Measurements from ENCODE around the gene OBSL1. TPM values are rescaled to one million over a fixed set of nuclear protein-coding genes. Genes with fewer than 3 reads are reported as not detected.

OBSL1 gene
- total and polyA plus RNA-seq, 4 donors = 34.0 to 75.2 (median 64.0) TPM

DNA sequence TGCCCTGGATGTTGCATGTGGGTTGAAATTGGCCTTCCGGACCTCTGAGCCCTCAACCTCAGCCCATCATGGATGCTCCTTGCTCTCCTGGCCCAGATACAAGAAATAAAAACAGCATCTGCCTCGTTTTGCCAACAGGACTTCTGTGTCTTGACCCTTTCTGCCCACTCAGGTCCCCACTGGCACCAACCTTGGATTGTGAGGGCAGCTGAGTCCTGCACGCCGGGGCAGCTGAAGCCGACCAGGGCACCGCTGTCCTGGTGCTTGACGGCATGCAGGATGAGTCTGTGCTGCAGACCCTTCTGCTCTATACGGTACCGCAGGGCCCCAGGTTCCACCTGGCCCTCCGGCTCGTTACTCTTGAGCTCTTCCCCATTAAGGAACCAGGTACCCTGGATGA, 4.7 kb downstream of the OBSL1 start:
- no peak for DNase-seq

DNA sequence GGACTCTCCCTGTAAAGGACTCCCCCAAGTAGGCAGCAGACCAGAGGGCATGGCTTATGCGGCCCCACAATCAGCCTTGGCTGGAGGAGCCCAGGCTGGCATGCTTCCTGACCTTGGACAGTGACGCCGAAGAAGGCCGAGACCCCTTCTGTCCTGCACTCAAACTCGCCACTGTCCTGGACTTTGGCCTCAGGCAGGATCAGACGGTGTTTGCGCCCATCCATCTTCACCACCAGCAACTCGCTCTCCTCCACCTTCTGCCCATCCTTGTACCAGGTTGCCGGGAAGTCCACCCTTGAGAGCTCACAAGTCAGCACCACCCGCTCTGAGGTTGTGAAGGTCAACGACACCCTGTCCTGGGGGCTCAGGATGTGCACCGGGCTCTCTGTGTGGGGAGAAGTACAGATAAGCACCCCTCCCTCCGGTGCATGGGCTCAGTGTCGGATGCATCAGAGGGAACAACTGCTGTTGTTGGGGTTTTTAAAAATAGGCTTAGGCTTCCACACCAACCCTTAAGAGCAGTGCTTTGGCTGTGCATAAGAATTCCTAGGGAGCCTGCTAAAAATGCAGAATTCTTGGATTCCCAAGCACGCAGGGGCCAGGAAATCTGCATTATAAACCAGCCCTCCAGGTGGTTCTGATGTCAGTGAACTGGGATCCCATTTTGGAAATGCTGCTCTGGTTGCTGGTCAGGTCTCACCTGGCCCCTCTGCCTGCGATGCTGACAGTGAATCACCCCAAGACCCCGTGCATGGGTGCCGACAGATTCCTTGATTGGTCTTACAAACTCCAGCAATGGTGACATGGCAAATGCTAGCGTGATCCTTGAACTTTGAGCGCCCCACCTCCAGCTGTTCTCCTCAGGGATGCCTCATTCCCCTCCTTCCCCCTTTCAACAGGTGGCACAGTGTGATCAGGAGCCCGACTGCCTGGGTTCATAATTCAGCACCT, 5.9 kb downstream of the OBSL1 start:
- H3K27ac ChIP-seq (ENCODE audit: low read depth in 1 of 2, low read length in 1 of 2) = no peak overlapping the region
- 89 to 93% methylated on average over 21 of the region's 21 CpGs for WGBS, 2 donors
- TF ChIP-seq, protein P1, sequence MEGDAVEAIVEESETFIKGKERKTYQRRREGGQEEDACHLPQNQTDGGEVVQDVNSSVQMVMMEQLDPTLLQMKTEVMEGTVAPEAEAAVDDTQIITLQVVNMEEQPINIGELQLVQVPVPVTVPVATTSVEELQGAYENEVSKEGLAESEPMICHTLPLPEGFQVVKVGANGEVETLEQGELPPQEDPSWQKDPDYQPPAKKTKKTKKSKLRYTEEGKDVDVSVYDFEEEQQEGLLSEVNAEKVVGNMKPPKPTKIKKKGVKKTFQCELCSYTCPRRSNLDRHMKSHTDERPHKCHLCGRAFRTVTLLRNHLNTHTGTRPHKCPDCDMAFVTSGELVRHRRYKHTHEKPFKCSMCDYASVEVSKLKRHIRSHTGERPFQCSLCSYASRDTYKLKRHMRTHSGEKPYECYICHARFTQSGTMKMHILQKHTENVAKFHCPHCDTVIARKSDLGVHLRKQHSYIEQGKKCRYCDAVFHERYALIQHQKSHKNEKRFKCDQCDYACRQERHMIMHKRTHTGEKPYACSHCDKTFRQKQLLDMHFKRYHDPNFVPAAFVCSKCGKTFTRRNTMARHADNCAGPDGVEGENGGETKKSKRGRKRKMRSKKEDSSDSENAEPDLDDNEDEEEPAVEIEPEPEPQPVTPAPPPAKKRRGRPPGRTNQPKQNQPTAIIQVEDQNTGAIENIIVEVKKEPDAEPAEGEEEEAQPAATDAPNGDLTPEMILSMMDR (IDR thresholded peaks at IDR 0.05; ENCODE audit: control extremely low read depth, extremely low read depth) = no peak
- H3K4me3 ChIP-seq = no peak overlapping the region
- H3K9ac ChIP-seq (ENCODE audit: insufficient read depth in 1 of 2, low read length in 2 of 2) = no peak overlapping the region
- no peaks in the 10 kb centered on the region for H3K9me3 ChIP-seq (ENCODE audit: control insufficient read depth in 4 of 4, insufficient read depth in 3 of 4, low read length in 3 of 4)
- ATAC-seq (ENCODE audit: insufficient read depth, low FRiP score) (no peak), DNase-seq (no peak)
- H3K27me3 ChIP-seq (ENCODE audit: control insufficient read depth in 3 of 3, insufficient read depth in 3 of 3, low read length in 2 of 3) = no peaks in the 10 kb centered on the region
- H3K4me1 ChIP-seq (ENCODE audit: control insufficient read depth in 5 of 5, insufficient read depth in 5 of 5, low read length in 5 of 5) = peaks cover 0 to 26% (median 9%) of the 10 kb centered on the region in 5 donors
- peaks cover 0 to 50% (median 28%) of the 10 kb centered on the region in 4 donors for H3K36me3 ChIP-seq (ENCODE audit: control insufficient read depth in 4 of 4, insufficient read depth in 4 of 4, low read length in 4 of 4)

More for the DNA sequence above, 4.7 kb downstream of the OBSL1 start:
- Histone ChIP-seq H3K36me3 (ENCODE audit: control insufficient read depth in 4 of 4, insufficient read depth in 4 of 4, low read length in 4 of 4) (peaks cover 0 to 50% (median 28%) of the 10 kb centered on the region in 4 donors), H3K9ac (ENCODE audit: insufficient read depth in 1 of 2, low read length in 2 of 2) (no peak overlapping the region), H3K27ac (ENCODE audit: low read depth in 1 of 2, low read length in 1 of 2) (no peak overlapping the region), H3K9me3 (ENCODE audit: control insufficient read depth in 4 of 4, insufficient read depth in 3 of 4, low read length in 3 of 4) (no peaks in the 10 kb centered on the region), H3K27me3 (ENCODE audit: control insufficient read depth in 3 of 3, insufficient read depth in 3 of 3, low read length in 2 of 3) (no peaks in the 10 kb centered on the region), H3K4me1 (ENCODE audit: control insufficient read depth in 5 of 5, insufficient read depth in 5 of 5, low read length in 5 of 5) (peaks cover 0 to 20% (median 8%) of the 10 kb centered on the region in 5 donors), H3K4me3 (no peak overlapping the region)
- 92% methylated on average over 11 of the region's 11 CpGs for WGBS, 2 donors
- ATAC-seq (ENCODE audit: insufficient read depth, low FRiP score) = no peak
- TF ChIP-seq, protein P1 (IDR thresholded peaks at IDR 0.05; ENCODE audit: control extremely low read depth, extremely low read depth) = no peak

DNA sequence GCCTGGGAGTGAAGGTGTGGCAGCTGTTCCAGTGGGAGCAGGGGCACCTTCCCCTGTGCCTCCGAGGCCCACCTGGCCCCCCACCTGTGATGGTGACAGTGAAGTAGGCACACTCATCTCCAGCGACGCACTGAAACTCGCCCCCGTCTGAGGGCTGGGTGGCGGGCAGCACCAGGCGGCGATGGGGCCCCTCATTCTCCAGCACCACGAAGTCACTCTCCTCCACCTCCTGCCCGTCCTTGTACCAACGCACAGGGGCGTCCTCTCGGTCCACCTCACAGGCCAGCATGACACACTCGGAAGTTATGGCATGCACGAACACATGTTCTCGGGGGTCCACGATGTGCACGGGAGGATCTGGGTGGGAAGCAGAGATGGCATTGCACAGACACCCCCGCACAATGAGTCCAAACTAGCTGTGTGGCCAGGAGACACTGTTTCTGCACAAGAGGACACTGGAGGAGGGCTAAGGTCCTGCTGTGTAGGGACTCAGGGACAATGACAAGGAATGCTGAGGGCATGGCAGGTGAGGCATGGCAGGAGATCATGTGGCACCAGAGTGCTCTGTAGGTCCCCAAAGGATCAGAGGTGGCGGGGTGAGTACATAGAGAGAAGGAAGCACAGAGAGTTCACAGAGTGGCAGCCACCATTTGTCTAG, 7.9 kb downstream of the OBSL1 start:
- TF ChIP-seq, protein P1 (IDR thresholded peaks at IDR 0.05; ENCODE audit: control extremely low read depth, extremely low read depth) = no peak
- Histone ChIP-seq H3K27me3 (ENCODE audit: control insufficient read depth in 3 of 3, insufficient read depth in 3 of 3, low read length in 2 of 3) (no peaks in the 10 kb centered on the region), H3K36me3 (ENCODE audit: control insufficient read depth in 4 of 4, insufficient read depth in 4 of 4, low read length in 4 of 4) (peaks cover 0 to 43% (median 25%) of the 10 kb centered on the region in 4 donors), H3K4me1 (ENCODE audit: control insufficient read depth in 5 of 5, insufficient read depth in 5 of 5, low read length in 5 of 5) (peaks cover 0 to 17% (median 3%) of the 10 kb centered on the region in 5 donors), H3K4me3 (no peak overlapping the region), H3K27ac (ENCODE audit: low read depth in 1 of 2, low read length in 1 of 2) (no peak overlapping the region), H3K9ac (ENCODE audit: insufficient read depth in 1 of 2, low read length in 2 of 2) (no peak overlapping the region), H3K9me3 (ENCODE audit: control insufficient read depth in 4 of 4, insufficient read depth in 3 of 4, low read length in 3 of 4) (no peaks in the 10 kb centered on the region)
- DNase-seq = no peak
- no peak for ATAC-seq (ENCODE audit: insufficient read depth, low FRiP score)
- WGBS, 2 donors = 93 to 94% methylated on average over 20 of the region's 20 CpGs

All from lung (tissue), 12 donors.